ENCODE results near the gene MAPK1. TPM values are rescaled to one million over a fixed set of nuclear protein-coding genes. Genes with fewer than 3 reads are reported as not detected.
"Not testable (repeated sequence)": the region's sequence is repeated elsewhere in the genome, so short reads cannot be mapped to it uniquely, and the experiment has no call there.

Gene MAPK1
- total RNA-seq, 1 donor from 2014 or later = 37.2 TPM

GRCh38 chr22:21735200-21736083 is 132.0 kb downstream of the MAPK1 start, which contains the start of gene YPEL1:
Gene YPEL1 (minus strand): TSS chr22:21735794. CDS start chr22:21710744, 25,050 bp downstream.
- peak within 1 kb of the TSS; percentile 57 for H3K4me3 ChIP-seq (ENCODE audit: low read depth, low read length)
- peaks cover 7% of the 10 kb centered on the region for H3K27me3 ChIP-seq (ENCODE audit: control insufficient read depth, insufficient read depth, low read length)
- no peaks in the 10 kb centered on the region for H3K36me3 ChIP-seq (ENCODE audit: control insufficient read depth, insufficient read depth, low read length)
- DNase-seq (ENCODE audit: low read depth) = peak; percentile 81
- TF ChIP-seq CTCF (IDR thresholded peaks at IDR 0.05; ENCODE audit: insufficient read depth, low read length, poor library complexity, severe bottlenecking) = no peak

GRCh38 chr22:21734540-21735199 is 132.8 kb downstream of the MAPK1 start:
- Histone ChIP-seq H3K4me3 (ENCODE audit: low read depth, low read length) (peak overlapping the region; percentile 39), H3K27me3 (ENCODE audit: control insufficient read depth, insufficient read depth, low read length) (peaks cover 7% of the 10 kb centered on the region), H3K36me3 (ENCODE audit: control insufficient read depth, insufficient read depth, low read length) (no peaks in the 10 kb centered on the region)
- TF ChIP-seq CTCF (IDR thresholded peaks at IDR 0.05; ENCODE audit: insufficient read depth, low read length, poor library complexity, severe bottlenecking) = no peak
- DNase-seq (ENCODE audit: low read depth) = no peak

- no peak for DNase-seq (ENCODE audit: low read depth)
- no peak for TF ChIP-seq CTCF (IDR thresholded peaks at IDR 0.05; ENCODE audit: insufficient read depth, low read length, poor library complexity, severe bottlenecking)
- peaks cover 3% of the 10 kb centered on the region for H3K27me3 ChIP-seq (ENCODE audit: control insufficient read depth, insufficient read depth, low read length)
- H3K36me3 ChIP-seq (ENCODE audit: control insufficient read depth, insufficient read depth, low read length) = no peaks in the 10 kb centered on the region
- no peak overlapping the region for H3K4me3 ChIP-seq (ENCODE audit: low read depth, low read length)
Observed at GRCh38 chr22:21731503-21731902, 135.9 kb downstream of the MAPK1 start.

- DNase-seq (ENCODE audit: low read depth) = no peak
- H3K4me3 ChIP-seq (ENCODE audit: low read depth, low read length) = no peak overlapping the region
- H3K36me3 ChIP-seq (ENCODE audit: control insufficient read depth, insufficient read depth, low read length) = no peaks in the 10 kb centered on the region
- H3K27me3 ChIP-seq (ENCODE audit: control insufficient read depth, insufficient read depth, low read length) = no peaks in the 10 kb centered on the region
- no peak for TF ChIP-seq CTCF (IDR thresholded peaks at IDR 0.05; ENCODE audit: insufficient read depth, low read length, poor library complexity, severe bottlenecking)
Observed at GRCh38 chr22:21730535-21731308, 136.7 kb downstream of the MAPK1 start.

GRCh38 chr22:21729184-21729583 is 138.3 kb downstream of the MAPK1 start:
- DNase-seq (ENCODE audit: low read depth); H3K27me3 ChIP-seq (ENCODE audit: control insufficient read depth, insufficient read depth, low read length); H3K36me3 ChIP-seq (ENCODE audit: control insufficient read depth, insufficient read depth, low read length); H3K4me3 ChIP-seq (ENCODE audit: low read depth, low read length): not testable (repeated sequence)

GRCh38 chr22:21728270-21728669 is 139.2 kb downstream of the MAPK1 start:
- Histone ChIP-seq H3K4me3 (ENCODE audit: low read depth, low read length) (no peak overlapping the region), H3K27me3 (ENCODE audit: control insufficient read depth, insufficient read depth, low read length) (no peaks in the 10 kb centered on the region), H3K36me3 (ENCODE audit: control insufficient read depth, insufficient read depth, low read length) (no peaks in the 10 kb centered on the region)
- DNase-seq (ENCODE audit: low read depth) = no peak
- no peak for TF ChIP-seq CTCF (IDR thresholded peaks at IDR 0.05; ENCODE audit: insufficient read depth, low read length, poor library complexity, severe bottlenecking)

Measured in kidney epithelial cell (primary cell).